K562 (cell line): Measurements from ENCODE around the gene MTARC2.

ENCODE experiments used
- ZNF24 ChIP-seq: fragments of 450-650 bp; IDR thresholded peaks from 2 replicates; pipeline ENCODE4 v1.6.1; 2016
- TF ChIP-seq, protein P1 (sequence below): conservative IDR thresholded peaks from 2 replicates; pipeline ENCODE4 v1.6.1; 2011; ENCODE audit warnings: low read depth, mild to moderate bottlenecking, low read length; ENCODE audit not compliant: control insufficient read depth
- TF ChIP-seq, protein P2 (sequence below): sonication (generic); formaldehyde crosslinking; IDR thresholded peaks from 2 replicates; pipeline ENCODE4 v1.8.1; 2022; ENCODE audit warnings: missing genetic modification reagents
- TF ChIP-seq, protein P3 (sequence below), 2 experiments: IDR thresholded peaks; 2 replicates each; pipeline ENCODE4 v1.6.1; 2012; ENCODE audit warnings: improper control_type of control experiment in 2 of 2, low read depth in 2 of 2, low read length in 2 of 2, borderline replicate concordance in 1 of 2
- TF ChIP-seq, protein P4 (sequence below): fragments of 250-450 bp; sonication (Bioruptor Pico); IDR thresholded peaks from 2 replicates; pipeline ENCODE4 v1.8.0; 2021; ENCODE audit warnings: mild to moderate bottlenecking, moderate library complexity

DNA sequence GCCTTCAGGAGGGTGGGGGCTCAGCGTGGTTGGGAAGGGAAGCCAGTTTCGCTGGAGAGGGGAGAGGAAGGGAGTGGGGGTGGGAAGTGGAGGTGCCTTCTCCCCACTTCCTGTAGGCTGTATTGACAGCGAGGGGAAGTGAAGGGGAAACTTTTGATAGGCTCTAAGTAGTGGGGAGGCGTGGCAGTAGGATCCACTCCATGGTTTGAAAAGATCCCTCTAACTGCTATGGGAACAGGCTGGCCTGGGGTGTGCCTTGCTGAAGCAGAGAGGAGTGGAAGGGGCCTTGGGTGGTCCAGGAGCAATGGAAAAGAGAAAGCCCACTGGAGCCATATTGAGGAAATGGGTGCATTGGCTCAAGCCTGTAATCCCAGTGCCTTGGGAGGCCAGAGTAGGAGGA lies 37.8 kb upstream of the MTARC2 start:
- TF ChIP-seq ZNF24, result no peak
- TF ChIP-seq, protein P1, sequence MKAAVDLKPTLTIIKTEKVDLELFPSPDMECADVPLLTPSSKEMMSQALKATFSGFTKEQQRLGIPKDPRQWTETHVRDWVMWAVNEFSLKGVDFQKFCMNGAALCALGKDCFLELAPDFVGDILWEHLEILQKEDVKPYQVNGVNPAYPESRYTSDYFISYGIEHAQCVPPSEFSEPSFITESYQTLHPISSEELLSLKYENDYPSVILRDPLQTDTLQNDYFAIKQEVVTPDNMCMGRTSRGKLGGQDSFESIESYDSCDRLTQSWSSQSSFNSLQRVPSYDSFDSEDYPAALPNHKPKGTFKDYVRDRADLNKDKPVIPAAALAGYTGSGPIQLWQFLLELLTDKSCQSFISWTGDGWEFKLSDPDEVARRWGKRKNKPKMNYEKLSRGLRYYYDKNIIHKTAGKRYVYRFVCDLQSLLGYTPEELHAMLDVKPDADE, result no peak
- TF ChIP-seq, protein P2, sequence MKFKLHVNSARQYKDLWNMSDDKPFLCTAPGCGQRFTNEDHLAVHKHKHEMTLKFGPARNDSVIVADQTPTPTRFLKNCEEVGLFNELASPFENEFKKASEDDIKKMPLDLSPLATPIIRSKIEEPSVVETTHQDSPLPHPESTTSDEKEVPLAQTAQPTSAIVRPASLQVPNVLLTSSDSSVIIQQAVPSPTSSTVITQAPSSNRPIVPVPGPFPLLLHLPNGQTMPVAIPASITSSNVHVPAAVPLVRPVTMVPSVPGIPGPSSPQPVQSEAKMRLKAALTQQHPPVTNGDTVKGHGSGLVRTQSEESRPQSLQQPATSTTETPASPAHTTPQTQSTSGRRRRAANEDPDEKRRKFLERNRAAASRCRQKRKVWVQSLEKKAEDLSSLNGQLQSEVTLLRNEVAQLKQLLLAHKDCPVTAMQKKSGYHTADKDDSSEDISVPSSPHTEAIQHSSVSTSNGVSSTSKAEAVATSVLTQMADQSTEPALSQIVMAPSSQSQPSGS (CRISPR knock-in tag), result no peak
- TF ChIP-seq, protein P3, sequence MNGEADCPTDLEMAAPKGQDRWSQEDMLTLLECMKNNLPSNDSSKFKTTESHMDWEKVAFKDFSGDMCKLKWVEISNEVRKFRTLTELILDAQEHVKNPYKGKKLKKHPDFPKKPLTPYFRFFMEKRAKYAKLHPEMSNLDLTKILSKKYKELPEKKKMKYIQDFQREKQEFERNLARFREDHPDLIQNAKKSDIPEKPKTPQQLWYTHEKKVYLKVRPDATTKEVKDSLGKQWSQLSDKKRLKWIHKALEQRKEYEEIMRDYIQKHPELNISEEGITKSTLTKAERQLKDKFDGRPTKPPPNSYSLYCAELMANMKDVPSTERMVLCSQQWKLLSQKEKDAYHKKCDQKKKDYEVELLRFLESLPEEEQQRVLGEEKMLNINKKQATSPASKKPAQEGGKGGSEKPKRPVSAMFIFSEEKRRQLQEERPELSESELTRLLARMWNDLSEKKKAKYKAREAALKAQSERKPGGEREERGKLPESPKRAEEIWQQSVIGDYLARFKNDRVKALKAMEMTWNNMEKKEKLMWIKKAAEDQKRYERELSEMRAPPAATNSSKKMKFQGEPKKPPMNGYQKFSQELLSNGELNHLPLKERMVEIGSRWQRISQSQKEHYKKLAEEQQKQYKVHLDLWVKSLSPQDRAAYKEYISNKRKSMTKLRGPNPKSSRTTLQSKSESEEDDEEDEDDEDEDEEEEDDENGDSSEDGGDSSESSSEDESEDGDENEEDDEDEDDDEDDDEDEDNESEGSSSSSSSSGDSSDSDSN (IDR thresholded peaks at IDR 0.05; ENCODE audit: borderline replicate concordance in 1 of 2, low read depth in 2 of 2, low read length in 2 of 2), result no peak
- TF ChIP-seq, protein P4, sequence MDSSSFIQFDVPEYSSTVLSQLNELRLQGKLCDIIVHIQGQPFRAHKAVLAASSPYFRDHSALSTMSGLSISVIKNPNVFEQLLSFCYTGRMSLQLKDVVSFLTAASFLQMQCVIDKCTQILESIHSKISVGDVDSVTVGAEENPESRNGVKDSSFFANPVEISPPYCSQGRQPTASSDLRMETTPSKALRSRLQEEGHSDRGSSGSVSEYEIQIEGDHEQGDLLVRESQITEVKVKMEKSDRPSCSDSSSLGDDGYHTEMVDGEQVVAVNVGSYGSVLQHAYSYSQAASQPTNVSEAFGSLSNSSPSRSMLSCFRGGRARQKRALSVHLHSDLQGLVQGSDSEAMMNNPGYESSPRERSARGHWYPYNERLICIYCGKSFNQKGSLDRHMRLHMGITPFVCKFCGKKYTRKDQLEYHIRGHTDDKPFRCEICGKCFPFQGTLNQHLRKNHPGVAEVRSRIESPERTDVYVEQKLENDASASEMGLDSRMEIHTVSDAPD (CRISPR knock-in tag), result no peak
